Measurements from ENCODE around the gene LRMDA.

GRCh38 chr10:75443362-75443761 is 11.9 kb downstream of the LRMDA start:
- TF ChIP-seq CTCF (conservative IDR thresholded peaks at IDR 0.05; ENCODE audit: low read depth, low read length), result no peak
- no peak for TF ChIP-seq EZH2 (IDR thresholded peaks at IDR 0.05; ENCODE audit: low read length, unreplicated experiment)
